ENCODE results near the gene SLC22A2. TPM values are rescaled to one million over a fixed set of nuclear protein-coding genes. Genes with fewer than 3 reads are reported as not detected.

Gene SLC22A2
- total RNA-seq, 1 donor from 2014 or later = not detected

- no peak for FAIRE-seq
- Histone ChIP-seq H4K20me1 (ENCODE audit: insufficient read depth, low read length) (no peaks in the 10 kb centered on the region), H3K27ac (ENCODE audit: low read depth, low read length) (no peak overlapping the region), H3K27me3 (ENCODE audit: insufficient read depth, low read length) (no peaks in the 10 kb centered on the region), H3K4me1 (ENCODE audit: insufficient read depth, low read length) (no peaks in the 10 kb centered on the region), H3K9ac (ENCODE audit: low read length) (no peak overlapping the region), H3K4me3 (ENCODE audit: insufficient read depth, low read depth, low read length) (no peak overlapping the region), H3K79me2 (ENCODE audit: insufficient read depth, low read length) (no peaks in the 10 kb centered on the region), H3K4me2 (ENCODE audit: low read length) (no peak overlapping the region), H3K36me3 (ENCODE audit: insufficient read depth, low read length) (no peaks in the 10 kb centered on the region), H2AFZ (ENCODE audit: low read depth, low read length) (no peak overlapping the region), H3K9me3 (ENCODE audit: insufficient read depth, low read depth, low read length) (no peaks in the 10 kb centered on the region)
- Mint-ChIP-seq H3K9me3 (ENCODE audit: unreplicated experiment) (no peaks in the 10 kb centered on the region), H3K4me1 (ENCODE audit: low read depth, unreplicated experiment) (no peaks in the 10 kb centered on the region), H3K27ac (ENCODE audit: unreplicated experiment) (no peak overlapping the region), H3K4me3 (ENCODE audit: unreplicated experiment) (no peak overlapping the region), H3K27me3 (ENCODE audit: low read depth, unreplicated experiment) (no peaks in the 10 kb centered on the region), H3K36me3 (ENCODE audit: low read depth, unreplicated experiment) (no peaks in the 10 kb centered on the region)
- no peak for DNase-seq (ENCODE audit: low read depth)
- no peak for TF ChIP-seq EZH2 (IDR thresholded peaks at IDR 0.05; ENCODE audit: insufficient read depth, low read length)
- TF ChIP-seq, protein P1, sequence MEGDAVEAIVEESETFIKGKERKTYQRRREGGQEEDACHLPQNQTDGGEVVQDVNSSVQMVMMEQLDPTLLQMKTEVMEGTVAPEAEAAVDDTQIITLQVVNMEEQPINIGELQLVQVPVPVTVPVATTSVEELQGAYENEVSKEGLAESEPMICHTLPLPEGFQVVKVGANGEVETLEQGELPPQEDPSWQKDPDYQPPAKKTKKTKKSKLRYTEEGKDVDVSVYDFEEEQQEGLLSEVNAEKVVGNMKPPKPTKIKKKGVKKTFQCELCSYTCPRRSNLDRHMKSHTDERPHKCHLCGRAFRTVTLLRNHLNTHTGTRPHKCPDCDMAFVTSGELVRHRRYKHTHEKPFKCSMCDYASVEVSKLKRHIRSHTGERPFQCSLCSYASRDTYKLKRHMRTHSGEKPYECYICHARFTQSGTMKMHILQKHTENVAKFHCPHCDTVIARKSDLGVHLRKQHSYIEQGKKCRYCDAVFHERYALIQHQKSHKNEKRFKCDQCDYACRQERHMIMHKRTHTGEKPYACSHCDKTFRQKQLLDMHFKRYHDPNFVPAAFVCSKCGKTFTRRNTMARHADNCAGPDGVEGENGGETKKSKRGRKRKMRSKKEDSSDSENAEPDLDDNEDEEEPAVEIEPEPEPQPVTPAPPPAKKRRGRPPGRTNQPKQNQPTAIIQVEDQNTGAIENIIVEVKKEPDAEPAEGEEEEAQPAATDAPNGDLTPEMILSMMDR (IDR thresholded peaks at IDR 0.05; ENCODE audit: insufficient read depth, low read depth, low read length) = no peak
Measured at GRCh38 chr6:160173806-160174527, 84.7 kb downstream of the SLC22A2 start.

GRCh38 chr6:160172704-160173103 is 85.9 kb downstream of the SLC22A2 start:
- FAIRE-seq = no peak
- no peak overlapping the region for H3K9ac ChIP-seq (ENCODE audit: low read length)
- DNase-seq (ENCODE audit: low read depth) = no peak
- Mint-ChIP-seq H3K4me3 (ENCODE audit: unreplicated experiment) (no peak overlapping the region), H3K27me3 (ENCODE audit: low read depth, unreplicated experiment) (no peaks in the 10 kb centered on the region), H3K27ac (ENCODE audit: unreplicated experiment) (no peak overlapping the region), H3K9me3 (ENCODE audit: unreplicated experiment) (no peaks in the 10 kb centered on the region), H3K4me1 (ENCODE audit: low read depth, unreplicated experiment) (no peaks in the 10 kb centered on the region), H3K36me3 (ENCODE audit: low read depth, unreplicated experiment) (no peaks in the 10 kb centered on the region)
- no peaks in the 10 kb centered on the region for H3K79me2 ChIP-seq (ENCODE audit: insufficient read depth, low read length)
- no peaks in the 10 kb centered on the region for H4K20me1 ChIP-seq (ENCODE audit: insufficient read depth, low read length)
- no peak overlapping the region for H2AFZ ChIP-seq (ENCODE audit: low read depth, low read length)
- no peaks in the 10 kb centered on the region for H3K4me1 ChIP-seq (ENCODE audit: insufficient read depth, low read length)
- no peaks in the 10 kb centered on the region for H3K9me3 ChIP-seq (ENCODE audit: insufficient read depth, low read depth, low read length)
- H3K4me2 ChIP-seq (ENCODE audit: low read length) = no peak overlapping the region
- H3K27ac ChIP-seq (ENCODE audit: low read depth, low read length) = no peak overlapping the region
- no peak overlapping the region for H3K4me3 ChIP-seq (ENCODE audit: insufficient read depth, low read depth, low read length)
- TF ChIP-seq, protein P1 (IDR thresholded peaks at IDR 0.05; ENCODE audit: insufficient read depth, low read depth, low read length) = no peak
- TF ChIP-seq EZH2 (IDR thresholded peaks at IDR 0.05; ENCODE audit: insufficient read depth, low read length) = no peak
- H3K27me3 ChIP-seq (ENCODE audit: insufficient read depth, low read length) = no peaks in the 10 kb centered on the region
- no peaks in the 10 kb centered on the region for H3K36me3 ChIP-seq (ENCODE audit: insufficient read depth, low read length)

GRCh38 chr6:160170018-160170680 is 88.5 kb downstream of the SLC22A2 start:
- Histone ChIP-seq H3K9ac (ENCODE audit: low read length) (no peak overlapping the region), H3K27ac (ENCODE audit: low read depth, low read length) (no peak overlapping the region), H3K9me3 (ENCODE audit: insufficient read depth, low read depth, low read length) (no peaks in the 10 kb centered on the region), H3K4me1 (ENCODE audit: insufficient read depth, low read length) (no peaks in the 10 kb centered on the region), H3K27me3 (ENCODE audit: insufficient read depth, low read length) (no peaks in the 10 kb centered on the region), H3K79me2 (ENCODE audit: insufficient read depth, low read length) (no peaks in the 10 kb centered on the region), H3K36me3 (ENCODE audit: insufficient read depth, low read length) (no peaks in the 10 kb centered on the region), H3K4me3 (ENCODE audit: insufficient read depth, low read depth, low read length) (no peak overlapping the region), H2AFZ (ENCODE audit: low read depth, low read length) (no peak overlapping the region), H4K20me1 (ENCODE audit: insufficient read depth, low read length) (no peaks in the 10 kb centered on the region), H3K4me2 (ENCODE audit: low read length) (no peak overlapping the region)
- TF ChIP-seq, protein P1 (IDR thresholded peaks at IDR 0.05; ENCODE audit: insufficient read depth, low read depth, low read length) = no peak
- H3K27ac Mint-ChIP-seq (ENCODE audit: unreplicated experiment) = no peak overlapping the region
- H3K4me1 Mint-ChIP-seq (ENCODE audit: low read depth, unreplicated experiment) = no peaks in the 10 kb centered on the region
- no peak overlapping the region for H3K4me3 Mint-ChIP-seq (ENCODE audit: unreplicated experiment)
- peaks cover 2% of the 10 kb centered on the region for H3K9me3 Mint-ChIP-seq (ENCODE audit: unreplicated experiment)
- no peaks in the 10 kb centered on the region for H3K27me3 Mint-ChIP-seq (ENCODE audit: low read depth, unreplicated experiment)
- FAIRE-seq = no peak
- DNase-seq (ENCODE audit: low read depth) = no peak
- no peaks in the 10 kb centered on the region for H3K36me3 Mint-ChIP-seq (ENCODE audit: low read depth, unreplicated experiment)

All from astrocyte (in vitro differentiated cells and primary cell).